AG04450 (cell line): ENCODE measurements around the gene NPRL2. TPM values are rescaled to one million over a fixed set of nuclear protein-coding genes. Genes with fewer than 3 reads are reported as not detected.

Source experiments
- CTCF ChIA-PET: fragments of 300-600, 350-600 bp; formaldehyde crosslinking; extraction: SDS; loops from one replicate; lab custom pipeline; 2022; ENCODE audit warnings: antibody characterized with exemption, inconsistent platforms; lab: Charles Lee
- POLR2A ChIA-PET: fragments of 350-600 bp; formaldehyde crosslinking; extraction: SDS; loops from one replicate; lab custom pipeline; 2021; ENCODE audit warnings: antibody characterized with exemption, inconsistent platforms; lab: Yijun Ruan, JAX
- DNase-seq: peaks from one replicate; pipeline ENCODE4 v3.0.0-alpha.2; 2011; ENCODE audit warnings: low read depth, low spot score
- H3K27ac ChIP-seq: one replicate; pipeline ENCODE4 v1.5.1; 2012; ENCODE audit warnings: low read depth, low read length, control low read depth
- H3K27me3 ChIP-seq: one replicate; pipeline ENCODE4 v1.6.0; 2012; ENCODE audit warnings: low read length; ENCODE audit not compliant: control insufficient read depth, insufficient read depth
- H3K4me3 ChIP-seq: 2 replicates; pipeline ENCODE4 v1.5.1; 2011; ENCODE audit warnings: mild to moderate bottlenecking, low read depth, low read length, control low read depth
- H3K9me3 ChIP-seq: 2 replicates; pipeline ENCODE4 v1.5.1; 2012; ENCODE audit warnings: low read length; ENCODE audit not compliant: control insufficient read depth, insufficient read depth
- polyA plus RNA-seq: library from polyadenylated mRNA; depleted of rRNA; stranded (reverse); fragments of >200 nt; gene quantifications from 2 replicates; pipeline ENCODE4 v1.2.3, GENCODE V29; 2011
- TF ChIP-seq, protein P1 (sequence below): IDR thresholded peaks from 2 replicates; pipeline ENCODE4 v1.5.1; 2011; ENCODE audit warnings: low read depth, low read length, control low read depth, inconsistent platforms

NPRL2 gene
- polyA plus RNA-seq, 1 experiment, result 25.6 TPM

DNA sequence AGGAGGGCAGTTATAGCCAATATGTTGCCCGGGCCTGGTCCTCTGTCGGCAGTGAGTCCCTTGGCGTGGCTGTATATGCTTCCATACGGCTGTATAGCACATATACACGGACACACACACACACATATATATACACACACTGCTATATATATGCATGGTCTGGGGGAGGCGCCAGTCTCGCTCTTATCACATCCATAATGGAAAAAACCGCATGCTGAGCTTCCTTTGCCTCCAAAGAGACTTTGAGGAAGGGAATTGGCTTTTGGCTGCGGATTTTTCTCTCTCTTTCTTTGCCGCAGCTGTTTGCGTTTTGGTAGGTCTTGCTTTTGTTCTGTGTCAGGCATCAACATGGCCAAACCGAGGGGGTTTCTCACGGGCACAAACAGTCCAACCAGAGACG is 20.0 kb upstream of the NPRL2 start:
- CTCF ChIA-PET, result interaction anchor here (0.6 to 2.0 kb wide), 3 partner anchors 169 to 179 kb away, joined by 3 to 10 read pairs (median 3); no protein-coding TSS in a partner anchor
- POLR2A ChIA-PET, result no interaction called here
- TF ChIP-seq, protein P1, sequence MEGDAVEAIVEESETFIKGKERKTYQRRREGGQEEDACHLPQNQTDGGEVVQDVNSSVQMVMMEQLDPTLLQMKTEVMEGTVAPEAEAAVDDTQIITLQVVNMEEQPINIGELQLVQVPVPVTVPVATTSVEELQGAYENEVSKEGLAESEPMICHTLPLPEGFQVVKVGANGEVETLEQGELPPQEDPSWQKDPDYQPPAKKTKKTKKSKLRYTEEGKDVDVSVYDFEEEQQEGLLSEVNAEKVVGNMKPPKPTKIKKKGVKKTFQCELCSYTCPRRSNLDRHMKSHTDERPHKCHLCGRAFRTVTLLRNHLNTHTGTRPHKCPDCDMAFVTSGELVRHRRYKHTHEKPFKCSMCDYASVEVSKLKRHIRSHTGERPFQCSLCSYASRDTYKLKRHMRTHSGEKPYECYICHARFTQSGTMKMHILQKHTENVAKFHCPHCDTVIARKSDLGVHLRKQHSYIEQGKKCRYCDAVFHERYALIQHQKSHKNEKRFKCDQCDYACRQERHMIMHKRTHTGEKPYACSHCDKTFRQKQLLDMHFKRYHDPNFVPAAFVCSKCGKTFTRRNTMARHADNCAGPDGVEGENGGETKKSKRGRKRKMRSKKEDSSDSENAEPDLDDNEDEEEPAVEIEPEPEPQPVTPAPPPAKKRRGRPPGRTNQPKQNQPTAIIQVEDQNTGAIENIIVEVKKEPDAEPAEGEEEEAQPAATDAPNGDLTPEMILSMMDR, result peak; percentile 21; the same call in 1 of the 2 replicates
- peaks cover under 1% of the 10 kb centered on the region; the same call in 1 of the 2 replicates for H3K9me3 ChIP-seq
- no peak for DNase-seq
- no peak overlapping the region for H3K4me3 ChIP-seq
- H3K27me3 ChIP-seq, result peaks cover 45% of the 10 kb centered on the region
- no peak overlapping the region for H3K27ac ChIP-seq

DNA sequence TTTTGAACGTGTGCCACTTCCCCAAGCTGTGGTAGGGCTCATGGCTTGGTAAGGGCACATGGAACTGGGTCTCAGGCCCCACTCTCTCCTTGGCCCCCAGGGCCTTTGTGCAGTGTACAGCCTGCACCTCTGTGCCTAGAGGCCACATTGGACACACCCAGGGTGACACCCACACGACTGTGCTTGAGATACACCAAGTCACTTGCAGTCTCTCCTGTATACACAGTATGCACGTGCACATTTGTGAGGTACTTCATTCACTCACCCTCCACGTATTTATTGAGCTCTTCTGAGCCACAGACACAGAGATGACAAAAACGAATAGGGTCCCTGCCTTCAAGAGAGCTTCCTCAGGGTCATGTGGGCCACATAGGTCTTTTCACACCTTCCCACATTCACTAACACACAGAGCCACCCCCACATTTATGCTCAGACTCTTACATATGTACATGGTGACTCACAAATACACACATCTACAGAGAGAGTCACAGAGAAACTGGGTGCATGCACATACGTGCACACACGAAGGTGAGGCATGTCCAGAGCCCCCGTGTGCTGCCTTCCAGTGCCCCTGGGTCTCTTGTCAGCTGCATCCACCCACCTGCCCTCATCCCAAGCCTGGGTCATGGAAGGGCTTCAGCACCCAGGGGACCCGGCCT is 18.6 kb upstream of the NPRL2 start:
- no peak overlapping the region for H3K4me3 ChIP-seq
- no peak overlapping the region for H3K27ac ChIP-seq
- TF ChIP-seq, protein P1, result no peak
- CTCF ChIA-PET, result no interaction called here
- POLR2A ChIA-PET, result no interaction called here
- peaks cover 37% of the 10 kb centered on the region for H3K27me3 ChIP-seq
- DNase-seq, result no peak
- H3K9me3 ChIP-seq, result peaks cover 3% of the 10 kb centered on the region; the same call in 1 of the 2 replicates

DNA sequence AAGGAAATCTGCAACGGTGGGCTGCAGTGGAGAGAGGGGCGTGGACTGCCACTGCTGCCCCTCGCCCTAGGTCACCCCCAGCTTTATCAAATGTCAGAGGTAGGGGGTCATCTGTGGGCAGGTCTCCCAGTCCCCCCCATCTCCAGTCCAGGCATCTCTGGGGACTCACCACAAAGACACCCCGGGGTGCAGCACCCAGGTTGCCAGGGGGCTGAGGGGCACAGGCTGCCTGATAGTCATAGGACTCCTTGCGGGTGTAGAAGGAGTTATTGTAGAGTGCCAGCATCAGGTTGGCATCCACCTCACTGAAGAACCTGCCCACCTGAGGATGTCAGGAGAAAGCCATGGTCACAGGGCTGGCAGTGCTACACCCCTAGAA is 15.3 kb upstream of the NPRL2 start:
- TF ChIP-seq, protein P1, result no peak
- Histone ChIP-seq H3K9me3 (peaks cover 3% of the 10 kb centered on the region; the same call in 1 of the 2 replicates), H3K4me3 (no peak overlapping the region), H3K27me3 (peaks cover 18% of the 10 kb centered on the region), H3K27ac (no peak overlapping the region)
- ChIA-PET POLR2A (no interaction called here), CTCF (interaction anchor here (1.0 to 1.6 kb wide), 2 partner anchors 176 to 184 kb away, joined by 4 to 5 read pairs; no protein-coding TSS in a partner anchor)
- no peak for DNase-seq

DNA sequence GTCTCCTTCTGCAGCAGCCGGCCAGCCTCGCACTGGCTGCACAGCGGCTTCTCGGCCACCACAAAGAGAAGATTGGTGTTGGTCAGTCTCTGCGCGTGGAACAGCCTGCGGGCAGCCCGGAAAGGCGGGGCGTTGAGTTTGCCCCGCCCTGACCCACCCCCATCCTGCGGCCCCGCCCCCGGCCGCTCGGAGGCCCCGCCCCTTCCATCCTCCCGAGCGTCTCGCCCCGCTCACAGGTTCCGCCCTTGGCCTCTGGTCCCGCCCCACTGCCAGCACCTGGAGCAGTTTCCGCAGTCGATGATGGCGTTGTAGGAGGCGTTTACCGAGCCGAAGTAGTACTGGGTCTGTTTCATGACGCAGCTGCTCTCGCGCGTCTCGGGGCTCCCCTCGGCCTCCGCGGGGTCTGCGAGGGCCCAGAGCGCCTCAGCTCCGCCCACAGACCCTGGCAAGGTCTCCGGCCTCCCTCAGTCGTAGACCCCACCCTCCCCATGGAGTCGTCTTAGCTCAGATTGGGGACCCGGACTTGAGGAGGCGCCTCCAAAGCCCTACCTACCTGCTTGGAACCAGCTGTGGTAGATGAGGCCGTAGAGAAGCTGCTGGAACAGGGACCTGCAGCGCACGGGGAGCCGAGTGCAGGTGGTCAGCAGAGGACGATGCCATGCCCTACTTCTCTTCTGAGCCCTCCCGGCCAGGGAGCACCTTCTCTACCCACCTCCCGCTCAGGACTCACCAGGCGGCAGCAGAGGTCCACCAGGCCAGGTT is 14.7 kb upstream of the NPRL2 start:
- peak overlapping the region; percentile 60 for H3K4me3 ChIP-seq
- POLR2A ChIA-PET, result interaction anchor here (1.1 kb wide), 1 partner anchor 28 kb away, joined by 4 read pairs; no protein-coding TSS in a partner anchor

More for the DNA sequence above, 14.7 kb upstream of the NPRL2 start:
- CTCF ChIA-PET, result interaction anchor here (0.7 to 1.6 kb wide), 3 partner anchors 177 to 185 kb away, joined by 4 to 7 read pairs (median 5); no protein-coding TSS in a partner anchor
- no peak overlapping the region for H3K27ac ChIP-seq
- peak; percentile 20 for DNase-seq
- TF ChIP-seq, protein P1, result no peak
- peaks cover 18% of the 10 kb centered on the region for H3K27me3 ChIP-seq
- peaks cover 3% of the 10 kb centered on the region; the same call in 1 of the 2 replicates for H3K9me3 ChIP-seq
